HG03108 (cell line): ENCODE data around the gene CGAS.
"Not testable (repeated sequence)": the region's sequence is repeated elsewhere in the genome, so short reads cannot be mapped to it uniquely, and the experiment has no call there.

Source experiments
- ATAC-seq: cut with Tn5 transposase; IDR thresholded peaks from one replicate; pipeline ENCODE4 v1.9.1; 2021; ENCODE audit warnings: moderate library complexity; ENCODE audit not compliant: unreplicated experiment

Gene CGAS

GRCh38 chr6:73452107-73452461 is at the start of gene CGAS:
Gene CGAS, minus strand, starts transcription at chr6:73452297. Its CDS starts 116 bp downstream, at chr6:73452181.
- peak; percentile 73 for ATAC-seq

- no peak for ATAC-seq
These were observed 45.8 kb upstream of the CGAS start for GRCh38 chr6:73497915-73498314.

GRCh38 chr6:73491377-73491776 is 39.3 kb upstream of the CGAS start:
- ATAC-seq, result no peak

- no peak for ATAC-seq
These were observed 35.4 kb upstream of the CGAS start for GRCh38 chr6:73487473-73487872.

GRCh38 chr6:73484438-73484837 is 32.3 kb upstream of the CGAS start:
- ATAC-seq, result no peak

- ATAC-seq, result no peak
These were observed 29.9 kb upstream of the CGAS start for GRCh38 chr6:73481969-73482368.

GRCh38 chr6:73477407-73477806 is 25.3 kb upstream of the CGAS start:
- ATAC-seq, result no peak

GRCh38 chr6:73476723-73477122 is 24.6 kb upstream of the CGAS start:
- ATAC-seq, result no peak

- peak; percentile 95 for ATAC-seq
These were observed 19.7 kb upstream of the CGAS start for GRCh38 chr6:73471686-73472290.

GRCh38 chr6:73461537-73462350 is 9.6 kb upstream of the CGAS start, which contains the start of gene MTO1:
Gene MTO1, plus strand, starts transcription at chr6:73461737. Its CDS starts 118 bp downstream, at chr6:73461855.
- peak; percentile 97 for ATAC-seq

- ATAC-seq, result no peak
These were observed 8.0 kb upstream of the CGAS start for GRCh38 chr6:73460056-73460455.

GRCh38 chr6:73459474-73459873 is 7.4 kb upstream of the CGAS start:
- ATAC-seq, result not testable (repeated sequence)

GRCh38 chr6:73455865-73456629 is 4.0 kb upstream of the CGAS start:
- no peak for ATAC-seq

- peak; percentile 41 for ATAC-seq
These were observed 632 bp downstream of the CGAS start for GRCh38 chr6:73451223-73452106.

GRCh38 chr6:73443555-73443954 is 8.5 kb downstream of the CGAS start:
- ATAC-seq, result no peak

- no peak for ATAC-seq
These were observed 16.9 kb downstream of the CGAS start for GRCh38 chr6:73435236-73435635.

- no peak for ATAC-seq
These were observed 30.6 kb downstream of the CGAS start for GRCh38 chr6:73421534-73421933.

GRCh38 chr6:73418081-73418741 is 33.9 kb downstream of the CGAS start:
- ATAC-seq, result no peak

- no peak for ATAC-seq
These were observed 39.0 kb downstream of the CGAS start for GRCh38 chr6:73413102-73413501.

GRCh38 chr6:73409395-73409794 is 42.7 kb downstream of the CGAS start:
- no peak for ATAC-seq
